SK-N-SH treated with all-trans-retinoic acid at 6 μM for 48 hours (cell line): ENCODE results near the gene SIRT2.

Source experiments
- CSDC2 ChIP-seq: fragments of 250-450 bp; sonication (Bioruptor Pico); IDR thresholded peaks from 2 replicates; pipeline ENCODE4 v1.5.0; 2020; ENCODE audit warnings: mild to moderate bottlenecking, moderate library complexity
- OSR1 ChIP-seq: fragments of 250-450 bp; sonication (Bioruptor Pico); IDR thresholded peaks from 2 replicates; pipeline ENCODE4 v1.8.0; 2022; ENCODE audit warnings: moderate library complexity, mild to moderate bottlenecking, inconsistent platforms
- ZFP3 ChIP-seq: fragments of 250-450 bp; sonication (Bioruptor Pico); IDR thresholded peaks from 2 replicates; pipeline ENCODE4 v1.5.0; 2020; ENCODE audit warnings: mild to moderate bottlenecking, moderate library complexity

- TF ChIP-seq ZFP3 (CRISPR knock-in tag) (no peak), CSDC2 (no peak), OSR1 (CRISPR knock-in tag) (no peak)
Measured at GRCh38 chr19:38889803-38890202, 9.6 kb downstream of the SIRT2 start.
